HL-60 (cell line): ENCODE data around the gene DLK2.

Experiments used
- POLR2AphosphoS5 ChIP-seq: IDR thresholded peaks from 2 replicates; pipeline ENCODE4 v1.6.1; 2012; ENCODE audit warnings: low read depth
- TF ChIP-seq, protein P1 (sequence below): IDR thresholded peaks from one replicate; pipeline ENCODE4 v1.5.1; 2011; ENCODE audit warnings: low read length, control low read depth, inconsistent platforms; ENCODE audit not compliant: insufficient read depth

DNA sequence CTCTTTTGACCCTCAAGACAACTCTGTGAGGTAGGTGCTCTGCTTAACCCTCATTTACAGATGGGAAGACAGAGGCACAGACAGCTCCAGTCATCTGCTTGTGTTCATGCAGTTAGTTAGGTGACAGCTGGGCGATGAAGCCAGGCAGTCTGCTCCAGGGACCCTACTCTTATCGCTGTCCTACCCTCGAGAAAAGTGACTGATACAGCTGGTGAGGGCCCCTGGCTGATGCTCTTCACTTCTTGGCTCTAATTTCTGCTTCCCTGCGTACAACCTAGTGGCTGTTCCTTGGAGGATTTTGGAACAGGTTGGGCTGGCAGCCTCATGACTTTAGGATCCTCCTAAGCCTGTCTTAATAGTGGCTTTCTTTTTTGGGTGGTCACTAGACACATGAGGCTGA, 12.9 kb upstream of the DLK2 start:
- TF ChIP-seq, protein P1, sequence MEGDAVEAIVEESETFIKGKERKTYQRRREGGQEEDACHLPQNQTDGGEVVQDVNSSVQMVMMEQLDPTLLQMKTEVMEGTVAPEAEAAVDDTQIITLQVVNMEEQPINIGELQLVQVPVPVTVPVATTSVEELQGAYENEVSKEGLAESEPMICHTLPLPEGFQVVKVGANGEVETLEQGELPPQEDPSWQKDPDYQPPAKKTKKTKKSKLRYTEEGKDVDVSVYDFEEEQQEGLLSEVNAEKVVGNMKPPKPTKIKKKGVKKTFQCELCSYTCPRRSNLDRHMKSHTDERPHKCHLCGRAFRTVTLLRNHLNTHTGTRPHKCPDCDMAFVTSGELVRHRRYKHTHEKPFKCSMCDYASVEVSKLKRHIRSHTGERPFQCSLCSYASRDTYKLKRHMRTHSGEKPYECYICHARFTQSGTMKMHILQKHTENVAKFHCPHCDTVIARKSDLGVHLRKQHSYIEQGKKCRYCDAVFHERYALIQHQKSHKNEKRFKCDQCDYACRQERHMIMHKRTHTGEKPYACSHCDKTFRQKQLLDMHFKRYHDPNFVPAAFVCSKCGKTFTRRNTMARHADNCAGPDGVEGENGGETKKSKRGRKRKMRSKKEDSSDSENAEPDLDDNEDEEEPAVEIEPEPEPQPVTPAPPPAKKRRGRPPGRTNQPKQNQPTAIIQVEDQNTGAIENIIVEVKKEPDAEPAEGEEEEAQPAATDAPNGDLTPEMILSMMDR, result no peak
- TF ChIP-seq POLR2AphosphoS5, result no peak
